Measurements from ENCODE around the gene SETD4. TPM values are rescaled to one million over a fixed set of nuclear protein-coding genes. Genes with fewer than 3 reads are reported as not detected.

Gene SETD4
- total and polyA plus RNA-seq, 2 of the 13 experiments (the other 11 are each of a cell fraction or from before 2014, with no cell fraction given) = 7.1 to 14.4 TPM

DNA sequence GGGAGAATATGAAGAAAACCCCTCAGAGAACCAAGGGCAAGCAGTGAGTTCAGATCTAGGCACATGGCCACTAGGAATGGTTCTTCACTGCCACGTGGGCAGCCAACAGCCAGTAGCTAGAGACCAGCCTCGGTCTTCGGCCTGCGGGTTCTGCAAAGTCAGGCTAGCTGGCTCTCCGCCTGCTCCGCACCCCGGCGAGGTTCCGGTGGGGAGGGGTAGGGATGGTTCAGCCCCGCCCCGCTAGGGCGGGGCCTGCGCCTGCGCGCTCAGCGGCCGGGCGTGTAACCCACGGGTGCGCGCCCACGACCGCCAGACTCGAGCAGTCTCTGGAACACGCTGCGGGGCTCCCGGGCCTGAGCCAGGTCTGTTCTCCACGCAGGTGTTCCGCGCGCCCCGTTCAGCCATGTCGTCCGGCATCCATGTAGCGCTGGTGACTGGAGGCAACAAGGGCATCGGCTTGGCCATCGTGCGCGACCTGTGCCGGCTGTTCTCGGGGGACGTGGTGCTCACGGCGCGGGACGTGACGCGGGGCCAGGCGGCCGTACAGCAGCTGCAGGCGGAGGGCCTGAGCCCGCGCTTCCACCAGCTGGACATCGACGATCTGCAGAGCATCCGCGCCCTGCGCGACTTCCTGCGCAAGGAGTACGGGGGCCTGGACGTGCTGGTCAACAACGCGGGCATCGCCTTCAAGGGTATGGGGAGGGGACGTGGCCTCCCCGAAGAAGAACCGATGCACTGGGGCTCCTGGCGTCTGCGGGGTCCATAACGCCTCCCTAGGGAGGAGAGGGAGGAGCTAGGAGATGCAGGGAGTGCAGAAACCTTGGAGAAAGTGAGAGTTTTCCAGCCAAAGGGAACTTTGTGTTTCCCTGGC is 9.6 kb upstream of the SETD4 start, which contains the start of gene CBR1 (continued):
- TF ChIP-seq, protein P1, sequence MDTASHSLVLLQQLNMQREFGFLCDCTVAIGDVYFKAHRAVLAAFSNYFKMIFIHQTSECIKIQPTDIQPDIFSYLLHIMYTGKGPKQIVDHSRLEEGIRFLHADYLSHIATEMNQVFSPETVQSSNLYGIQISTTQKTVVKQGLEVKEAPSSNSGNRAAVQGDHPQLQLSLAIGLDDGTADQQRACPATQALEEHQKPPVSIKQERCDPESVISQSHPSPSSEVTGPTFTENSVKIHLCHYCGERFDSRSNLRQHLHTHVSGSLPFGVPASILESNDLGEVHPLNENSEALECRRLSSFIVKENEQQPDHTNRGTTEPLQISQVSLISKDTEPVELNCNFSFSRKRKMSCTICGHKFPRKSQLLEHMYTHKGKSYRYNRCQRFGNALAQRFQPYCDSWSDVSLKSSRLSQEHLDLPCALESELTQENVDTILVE (CRISPR knock-in tag; IDR thresholded peaks at IDR 0.05) = no peak
- peak; percentile 36; the same call in 1 of the 2 replicates for TF ChIP-seq TMF1 (CRISPR knock-in tag; IDR thresholded peaks at IDR 0.05; ENCODE audit: low read depth)
- no peak for TF ChIP-seq SRSF4 (IDR thresholded peaks at IDR 0.05; ENCODE audit: low read depth, low read length, poor library complexity, severe bottlenecking)
- TF ChIP-seq, protein P2, sequence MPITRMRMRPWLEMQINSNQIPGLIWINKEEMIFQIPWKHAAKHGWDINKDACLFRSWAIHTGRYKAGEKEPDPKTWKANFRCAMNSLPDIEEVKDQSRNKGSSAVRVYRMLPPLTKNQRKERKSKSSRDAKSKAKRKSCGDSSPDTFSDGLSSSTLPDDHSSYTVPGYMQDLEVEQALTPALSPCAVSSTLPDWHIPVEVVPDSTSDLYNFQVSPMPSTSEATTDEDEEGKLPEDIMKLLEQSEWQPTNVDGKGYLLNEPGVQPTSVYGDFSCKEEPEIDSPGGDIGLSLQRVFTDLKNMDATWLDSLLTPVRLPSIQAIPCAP (CRISPR knock-in tag; IDR thresholded peaks at IDR 0.05; ENCODE audit: low read depth) = no peak
- TF ChIP-seq RFX5 (IDR thresholded peaks at IDR 0.05; ENCODE audit: low read depth, low read length) = no peak
- no peak for TF ChIP-seq CHD2 (IDR thresholded peaks at IDR 0.05; ENCODE audit: low read depth, low read length)
- TF ChIP-seq RARA (CRISPR knock-in tag; IDR thresholded peaks at IDR 0.05) = no peak
- TF ChIP-seq CHD4 (IDR thresholded peaks at IDR 0.05; ENCODE audit: borderline replicate concordance, low read length) = no peak
- TF ChIP-seq MAFK (conservative IDR thresholded peaks at IDR 0.05 in 1 of 2, IDR thresholded peaks at IDR 0.05 in 1 of 2; ENCODE audit: low read length in 2 of 2) = no peak
- TF ChIP-seq ZNF232 (CRISPR knock-in tag; IDR thresholded peaks at IDR 0.05; ENCODE audit: borderline replicate concordance) = peak; percentile 76; the same call in 1 of the 2 replicates
- TF ChIP-seq, protein P3, sequence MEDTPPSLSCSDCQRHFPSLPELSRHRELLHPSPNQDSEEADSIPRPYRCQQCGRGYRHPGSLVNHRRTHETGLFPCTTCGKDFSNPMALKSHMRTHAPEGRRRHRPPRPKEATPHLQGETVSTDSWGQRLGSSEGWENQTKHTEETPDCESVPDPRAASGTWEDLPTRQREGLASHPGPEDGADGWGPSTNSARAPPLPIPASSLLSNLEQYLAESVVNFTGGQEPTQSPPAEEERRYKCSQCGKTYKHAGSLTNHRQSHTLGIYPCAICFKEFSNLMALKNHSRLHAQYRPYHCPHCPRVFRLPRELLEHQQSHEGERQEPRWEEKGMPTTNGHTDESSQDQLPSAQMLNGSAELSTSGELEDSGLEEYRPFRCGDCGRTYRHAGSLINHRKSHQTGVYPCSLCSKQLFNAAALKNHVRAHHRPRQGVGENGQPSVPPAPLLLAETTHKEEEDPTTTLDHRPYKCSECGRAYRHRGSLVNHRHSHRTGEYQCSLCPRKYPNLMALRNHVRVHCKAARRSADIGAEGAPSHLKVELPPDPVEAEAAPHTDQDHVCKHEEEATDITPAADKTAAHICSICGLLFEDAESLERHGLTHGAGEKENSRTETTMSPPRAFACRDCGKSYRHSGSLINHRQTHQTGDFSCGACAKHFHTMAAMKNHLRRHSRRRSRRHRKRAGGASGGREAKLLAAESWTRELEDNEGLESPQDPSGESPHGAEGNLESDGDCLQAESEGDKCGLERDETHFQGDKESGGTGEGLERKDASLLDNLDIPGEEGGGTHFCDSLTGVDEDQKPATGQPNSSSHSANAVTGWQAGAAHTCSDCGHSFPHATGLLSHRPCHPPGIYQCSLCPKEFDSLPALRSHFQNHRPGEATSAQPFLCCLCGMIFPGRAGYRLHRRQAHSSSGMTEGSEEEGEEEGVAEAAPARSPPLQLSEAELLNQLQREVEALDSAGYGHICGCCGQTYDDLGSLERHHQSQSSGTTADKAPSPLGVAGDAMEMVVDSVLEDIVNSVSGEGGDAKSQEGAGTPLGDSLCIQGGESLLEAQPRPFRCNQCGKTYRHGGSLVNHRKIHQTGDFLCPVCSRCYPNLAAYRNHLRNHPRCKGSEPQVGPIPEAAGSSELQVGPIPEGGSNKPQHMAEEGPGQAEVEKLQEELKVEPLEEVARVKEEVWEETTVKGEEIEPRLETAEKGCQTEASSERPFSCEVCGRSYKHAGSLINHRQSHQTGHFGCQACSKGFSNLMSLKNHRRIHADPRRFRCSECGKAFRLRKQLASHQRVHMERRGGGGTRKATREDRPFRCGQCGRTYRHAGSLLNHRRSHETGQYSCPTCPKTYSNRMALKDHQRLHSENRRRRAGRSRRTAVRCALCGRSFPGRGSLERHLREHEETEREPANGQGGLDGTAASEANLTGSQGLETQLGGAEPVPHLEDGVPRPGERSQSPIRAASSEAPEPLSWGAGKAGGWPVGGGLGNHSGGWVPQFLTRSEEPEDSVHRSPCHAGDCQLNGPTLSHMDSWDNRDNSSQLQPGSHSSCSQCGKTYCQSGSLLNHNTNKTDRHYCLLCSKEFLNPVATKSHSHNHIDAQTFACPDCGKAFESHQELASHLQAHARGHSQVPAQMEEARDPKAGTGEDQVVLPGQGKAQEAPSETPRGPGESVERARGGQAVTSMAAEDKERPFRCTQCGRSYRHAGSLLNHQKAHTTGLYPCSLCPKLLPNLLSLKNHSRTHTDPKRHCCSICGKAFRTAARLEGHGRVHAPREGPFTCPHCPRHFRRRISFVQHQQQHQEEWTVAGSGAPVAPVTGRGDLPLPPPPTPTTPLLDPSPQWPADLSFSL (CRISPR knock-in tag; IDR thresholded peaks at IDR 0.05) = no peak
- TF ChIP-seq ZC3H4 (CRISPR knock-in tag; IDR thresholded peaks at IDR 0.05; ENCODE audit: borderline replicate concordance) = no peak
- TF ChIP-seq FOSL1 (CRISPR knock-in tag; IDR thresholded peaks at IDR 0.05; ENCODE audit: borderline replicate concordance) = no peak
- 0 out of 2 replicates have a peak, but pooled peaks have one; percentile 54 for TF ChIP-seq RFXAP (CRISPR knock-in tag; IDR thresholded peaks at IDR 0.05; ENCODE audit: borderline replicate concordance)

All from HepG2 (cell line).